Bronchial epithelial cell (primary cell): ENCODE data around the gene ZNF74. TPM values are rescaled to one million over a fixed set of nuclear protein-coding genes. Genes with fewer than 3 reads are reported as not detected.
"Not testable (repeated sequence)": the region's sequence is repeated elsewhere in the genome, so short reads cannot be mapped to it uniquely, and the experiment has no call there.

Source experiments
- DNase-seq: peaks from one replicate; pipeline ENCODE4 v3.0.0-alpha.2; 2010; ENCODE audit warnings: low read depth
- FAIRE-seq: peaks from 2 replicates; lab custom pipeline; 2011; peaks lifted over from hg19 to GRCh38; lab: Jason Lieb, UNC
- H3K27me3 ChIP-seq: 2 replicates; pipeline ENCODE4 v1.5.1; 2011; ENCODE audit warnings: low read length; ENCODE audit not compliant: control insufficient read depth, insufficient read depth
- H3K36me3 ChIP-seq: 2 replicates; pipeline ENCODE4 v1.5.1; 2011; ENCODE audit warnings: low read length; ENCODE audit not compliant: control insufficient read depth, insufficient read depth
- H3K4me3 ChIP-seq: 2 replicates; pipeline ENCODE4 v1.5.1; 2011; ENCODE audit warnings: mild to moderate bottlenecking, low read depth, low read length, control low read depth
- total RNA-seq: library from RNA; depleted of rRNA; stranded (reverse); fragments of >200 nt; gene quantifications from 2 replicates; pipeline ENCODE4 v1.2.1, GENCODE V29; 2014
- TF ChIP-seq, protein P1 (sequence below): IDR thresholded peaks from 2 replicates; pipeline ENCODE4 v1.5.1; 2011; ENCODE audit warnings: mild to moderate bottlenecking, moderate library complexity, low read length, control low read depth, inconsistent platforms; ENCODE audit not compliant: insufficient read depth, severe bottlenecking

ZNF74 gene
- total RNA-seq, 1 donor from 2014 or later: 15.5 TPM

DNA sequence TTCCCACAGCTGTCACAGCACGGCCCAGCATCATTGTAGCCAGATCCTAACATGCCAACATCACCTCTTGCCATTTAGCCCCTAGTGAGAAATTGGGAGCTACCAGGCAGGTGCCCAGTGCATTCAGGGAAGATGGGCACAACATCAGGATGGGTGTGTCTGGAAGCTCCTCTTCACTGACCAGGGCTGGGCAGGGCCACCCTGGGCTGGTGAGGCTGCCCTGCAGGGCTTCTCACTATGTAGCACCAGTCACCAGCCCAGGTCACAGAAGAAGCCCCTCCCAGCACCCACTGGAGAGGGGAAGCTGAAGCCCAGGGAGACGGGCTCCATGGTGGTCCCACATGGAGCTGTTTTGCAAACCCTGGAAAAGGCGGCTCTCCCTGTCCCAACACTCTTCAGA, 13.9 kb downstream of the ZNF74 start:
- H3K36me3 ChIP-seq: peaks cover 9% of the 10 kb centered on the region
- H3K4me3 ChIP-seq: no peak overlapping the region
- no peak for DNase-seq
- no peaks in the 10 kb centered on the region for H3K27me3 ChIP-seq
- FAIRE-seq: no peak
- TF ChIP-seq, protein P1, sequence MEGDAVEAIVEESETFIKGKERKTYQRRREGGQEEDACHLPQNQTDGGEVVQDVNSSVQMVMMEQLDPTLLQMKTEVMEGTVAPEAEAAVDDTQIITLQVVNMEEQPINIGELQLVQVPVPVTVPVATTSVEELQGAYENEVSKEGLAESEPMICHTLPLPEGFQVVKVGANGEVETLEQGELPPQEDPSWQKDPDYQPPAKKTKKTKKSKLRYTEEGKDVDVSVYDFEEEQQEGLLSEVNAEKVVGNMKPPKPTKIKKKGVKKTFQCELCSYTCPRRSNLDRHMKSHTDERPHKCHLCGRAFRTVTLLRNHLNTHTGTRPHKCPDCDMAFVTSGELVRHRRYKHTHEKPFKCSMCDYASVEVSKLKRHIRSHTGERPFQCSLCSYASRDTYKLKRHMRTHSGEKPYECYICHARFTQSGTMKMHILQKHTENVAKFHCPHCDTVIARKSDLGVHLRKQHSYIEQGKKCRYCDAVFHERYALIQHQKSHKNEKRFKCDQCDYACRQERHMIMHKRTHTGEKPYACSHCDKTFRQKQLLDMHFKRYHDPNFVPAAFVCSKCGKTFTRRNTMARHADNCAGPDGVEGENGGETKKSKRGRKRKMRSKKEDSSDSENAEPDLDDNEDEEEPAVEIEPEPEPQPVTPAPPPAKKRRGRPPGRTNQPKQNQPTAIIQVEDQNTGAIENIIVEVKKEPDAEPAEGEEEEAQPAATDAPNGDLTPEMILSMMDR: no peak

DNA sequence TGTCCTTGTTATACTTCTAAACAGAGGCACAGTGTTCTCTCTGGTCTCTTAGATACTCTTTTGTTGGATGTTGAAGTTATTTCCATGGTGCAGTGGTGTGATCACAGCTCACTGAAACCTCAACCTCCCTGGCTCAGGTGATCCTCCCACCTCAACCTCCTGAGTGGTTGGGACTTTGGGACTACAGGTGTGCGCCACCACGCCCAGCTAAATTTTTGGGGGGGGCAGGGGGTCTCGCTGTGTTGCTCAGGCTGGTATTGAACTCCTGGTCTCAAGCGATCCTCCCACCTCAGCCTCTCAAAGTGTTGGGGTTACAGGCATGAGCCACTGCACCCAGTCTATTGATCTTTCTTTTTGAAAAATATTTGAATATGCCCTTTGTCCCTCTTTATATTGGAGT, 14.9 kb downstream of the ZNF74 start:
- no peak for FAIRE-seq
- Histone ChIP-seq H3K27me3 (no peaks in the 10 kb centered on the region), H3K4me3 (no peak overlapping the region), H3K36me3 (peaks cover 4% of the 10 kb centered on the region)
- TF ChIP-seq, protein P1: no peak
- no peak for DNase-seq

DNA sequence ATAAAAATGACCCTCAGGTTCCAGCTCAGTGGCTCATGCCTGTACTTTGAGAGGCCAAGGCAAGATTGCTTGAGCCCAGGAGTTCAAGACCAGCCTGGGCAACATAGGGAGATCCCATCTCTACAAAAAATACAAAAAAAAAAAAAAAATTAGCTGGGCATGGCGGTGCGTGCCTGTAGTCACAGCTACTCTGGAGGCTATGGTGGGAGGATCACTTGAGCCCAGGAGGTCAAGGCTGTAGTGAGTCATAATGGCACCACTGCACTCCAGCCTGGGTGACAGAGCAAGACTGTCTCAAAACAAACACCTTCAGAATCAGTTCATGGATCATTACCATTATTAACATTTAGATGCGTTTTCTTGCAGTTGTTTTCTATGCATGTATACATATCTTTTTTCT, 15.4 kb downstream of the ZNF74 start:
- not testable (repeated sequence) for H3K4me3 ChIP-seq, DNase-seq, FAIRE-seq, H3K36me3 ChIP-seq, H3K27me3 ChIP-seq

DNA sequence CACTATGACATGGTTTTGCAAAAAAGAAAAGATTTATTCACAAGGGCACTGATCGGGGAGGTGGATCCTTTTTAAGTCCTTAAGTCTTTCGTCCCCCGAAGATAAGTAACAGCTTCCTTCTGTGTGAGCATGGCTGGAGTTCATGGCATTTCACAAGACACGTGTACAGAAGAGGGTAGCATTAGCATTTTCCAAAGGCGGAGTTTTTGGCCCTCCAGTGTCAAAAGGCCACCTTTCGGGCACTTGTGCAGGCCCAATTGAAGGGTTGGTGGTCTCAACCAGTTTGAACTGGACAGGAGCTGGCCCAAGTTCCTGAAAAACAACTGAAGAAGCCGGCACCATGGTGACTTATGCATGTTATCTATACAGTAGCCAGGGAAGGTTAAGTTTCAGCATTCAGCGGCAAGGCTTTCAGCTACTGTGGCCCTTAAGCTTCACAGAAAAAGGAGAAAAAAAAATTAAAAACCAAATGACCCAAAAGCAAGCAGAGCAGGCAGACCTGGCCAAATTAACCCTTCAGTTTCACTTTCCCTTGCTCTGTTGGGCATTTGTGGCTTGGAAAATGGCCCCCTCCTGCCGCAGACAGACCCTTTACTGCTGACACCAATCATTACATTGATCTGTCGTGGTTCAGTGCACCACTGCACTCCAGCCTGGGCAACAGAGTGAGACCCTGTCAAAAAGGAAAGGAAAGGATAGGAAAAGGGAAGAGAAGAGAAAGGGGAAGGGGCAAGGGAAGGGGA, 18.7 kb downstream of the ZNF74 start:
- Histone ChIP-seq H3K4me3 (no peak overlapping the region), H3K36me3 (no peaks in the 10 kb centered on the region), H3K27me3 (no peaks in the 10 kb centered on the region)
- TF ChIP-seq, protein P1: no peak
- FAIRE-seq (no peak), DNase-seq (no peak)

DNA sequence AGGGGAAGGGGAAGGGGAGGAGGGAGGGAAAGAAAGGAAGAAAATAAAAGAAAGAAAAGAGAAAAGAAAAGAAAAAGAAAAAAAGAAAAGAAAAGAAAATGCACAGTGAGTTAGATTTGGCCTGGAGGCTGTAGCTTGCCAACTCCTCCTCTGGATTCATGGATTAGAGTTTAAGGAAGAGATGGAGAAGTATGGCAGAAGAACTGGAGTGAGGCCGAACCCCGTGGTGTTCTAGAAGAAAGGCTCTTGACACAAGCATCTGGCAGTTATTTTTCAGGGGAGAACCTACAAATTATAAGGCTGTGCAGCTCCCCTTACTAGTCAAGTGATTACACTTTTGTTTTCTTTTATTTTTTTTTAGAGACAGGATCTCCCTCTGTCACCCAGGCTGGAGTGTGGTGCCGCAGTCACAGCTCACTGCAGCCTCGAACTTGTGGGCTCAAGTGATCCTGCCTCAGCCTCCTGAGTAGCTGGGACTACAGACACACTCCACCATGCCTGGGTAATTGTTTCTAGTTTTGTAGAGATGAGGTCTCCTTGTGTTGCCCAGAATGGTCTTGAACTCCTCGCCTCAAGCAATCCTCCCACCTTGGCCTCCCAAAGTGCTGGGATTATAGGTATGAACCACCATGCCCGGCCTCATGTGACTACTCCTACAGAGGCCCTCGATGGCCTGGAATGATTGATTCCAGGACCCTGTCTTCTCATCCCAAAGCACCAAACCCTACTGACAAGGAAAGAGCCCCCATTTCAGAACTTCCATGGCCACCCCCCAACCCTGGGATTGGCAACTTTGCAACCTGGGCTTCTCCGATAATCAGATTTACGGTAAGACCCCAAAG, 19.5 kb downstream of the ZNF74 start:
- H3K36me3 ChIP-seq: no peaks in the 10 kb centered on the region
- FAIRE-seq: peak; percentile 50
- H3K27me3 ChIP-seq: no peaks in the 10 kb centered on the region
- TF ChIP-seq, protein P1: no peak
- no peak overlapping the region for H3K4me3 ChIP-seq
- no peak for DNase-seq

DNA sequence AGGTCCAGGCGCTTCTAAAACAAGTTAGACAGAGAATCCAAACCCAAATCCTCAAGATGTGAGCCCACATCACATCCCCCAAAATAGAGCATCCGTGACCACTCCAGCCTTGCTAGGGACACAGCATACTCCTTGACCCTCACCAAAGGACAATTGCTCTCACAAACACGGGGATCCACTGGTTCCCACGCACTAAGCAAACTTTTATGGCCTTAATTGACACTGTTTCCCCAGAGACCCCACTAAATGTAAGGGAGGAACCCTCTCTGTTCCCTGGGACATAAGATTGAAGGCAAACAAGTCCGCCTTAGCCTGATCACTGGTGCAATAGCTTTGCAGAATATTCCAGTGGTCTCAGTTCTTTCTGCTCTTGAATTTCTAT, 20.1 kb downstream of the ZNF74 start:
- Histone ChIP-seq H3K27me3 (no peaks in the 10 kb centered on the region), H3K36me3 (no peaks in the 10 kb centered on the region), H3K4me3 (no peak overlapping the region)
- DNase-seq (no peak), FAIRE-seq (no peak)
- TF ChIP-seq, protein P1: no peak
